Measurements from ENCODE around the gene UGT1A1.

- TF ChIP-seq CTCF (IDR thresholded peaks at IDR 0.05) (no peak), ZFX (IDR thresholded peaks at IDR 0.05; ENCODE audit: borderline replicate concordance) (no peak)
These were observed 13.8 kb downstream of the UGT1A1 start for GRCh38 chr2:233773854-233774253.
